ENCODE measurements around the gene VAMP4.

The VAMP4 gene

DNA sequence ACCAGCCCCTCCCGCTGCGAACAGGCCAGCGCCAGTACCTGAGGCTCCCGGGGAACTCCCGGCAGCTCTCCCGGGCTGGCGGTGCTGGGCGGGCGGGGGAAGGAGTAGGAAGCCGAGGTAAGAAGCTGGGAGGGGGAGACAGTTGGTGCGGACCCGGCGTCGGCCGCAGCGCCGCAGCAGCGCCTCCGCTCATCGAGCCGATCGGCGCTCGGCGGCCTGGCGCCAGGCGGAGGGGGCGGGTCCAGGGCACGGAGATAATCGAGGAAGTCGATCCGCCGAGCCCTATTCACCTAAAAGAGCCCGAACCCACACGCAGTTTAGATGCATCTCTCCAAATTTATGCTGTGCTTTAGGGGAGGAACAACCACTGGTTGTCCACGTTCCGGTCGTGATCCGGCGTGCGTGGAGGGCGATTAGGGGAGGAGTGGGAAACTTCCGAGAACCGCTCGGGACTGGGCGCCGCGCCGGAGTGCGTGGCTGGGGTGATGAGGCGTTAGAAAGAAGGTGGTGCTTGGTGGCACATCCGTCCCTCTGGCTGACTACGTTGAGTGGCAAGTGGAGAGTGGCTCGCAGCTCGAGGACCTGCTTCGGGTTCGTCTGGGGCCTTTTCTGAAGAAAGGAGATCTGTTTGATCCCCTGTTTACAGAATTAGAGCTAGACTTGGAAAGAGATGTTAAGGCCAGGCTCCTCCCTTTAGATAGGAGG is at the start of gene VAMP4:
VAMP4 (minus strand) TSS at position 194 of the 705 bp plus-strand sequence. CDS start 3,651 bp downstream, outside the sequence.
- DNase-seq (ENCODE audit: low read depth): no peak

DNA sequence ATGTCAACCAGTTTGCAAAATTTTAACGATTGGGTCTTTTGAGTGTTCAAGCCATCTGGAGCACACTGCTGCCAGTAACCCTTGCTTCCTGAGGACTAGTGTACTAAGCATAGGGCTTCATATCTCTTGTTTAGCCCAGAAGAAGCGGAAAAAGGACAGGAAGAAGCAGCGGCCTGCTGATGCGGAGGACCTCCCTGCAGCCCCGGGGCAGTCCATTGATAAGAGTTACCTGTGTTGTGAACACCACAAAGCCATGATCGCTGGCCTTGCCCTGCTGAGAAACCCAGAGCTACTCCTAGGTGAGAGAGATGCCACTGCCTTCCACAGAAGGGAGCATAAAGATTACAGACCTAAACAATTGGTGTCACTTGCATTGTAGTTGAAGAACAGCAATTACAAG is 48.5 kb upstream of the VAMP4 start:
- DNase-seq (ENCODE audit: low read depth): no peak

GRCh38 chr1:171788696-171789095 is 46.8 kb upstream of the VAMP4 start:
- DNase-seq (ENCODE audit: low read depth): peak; percentile 56

DNA sequence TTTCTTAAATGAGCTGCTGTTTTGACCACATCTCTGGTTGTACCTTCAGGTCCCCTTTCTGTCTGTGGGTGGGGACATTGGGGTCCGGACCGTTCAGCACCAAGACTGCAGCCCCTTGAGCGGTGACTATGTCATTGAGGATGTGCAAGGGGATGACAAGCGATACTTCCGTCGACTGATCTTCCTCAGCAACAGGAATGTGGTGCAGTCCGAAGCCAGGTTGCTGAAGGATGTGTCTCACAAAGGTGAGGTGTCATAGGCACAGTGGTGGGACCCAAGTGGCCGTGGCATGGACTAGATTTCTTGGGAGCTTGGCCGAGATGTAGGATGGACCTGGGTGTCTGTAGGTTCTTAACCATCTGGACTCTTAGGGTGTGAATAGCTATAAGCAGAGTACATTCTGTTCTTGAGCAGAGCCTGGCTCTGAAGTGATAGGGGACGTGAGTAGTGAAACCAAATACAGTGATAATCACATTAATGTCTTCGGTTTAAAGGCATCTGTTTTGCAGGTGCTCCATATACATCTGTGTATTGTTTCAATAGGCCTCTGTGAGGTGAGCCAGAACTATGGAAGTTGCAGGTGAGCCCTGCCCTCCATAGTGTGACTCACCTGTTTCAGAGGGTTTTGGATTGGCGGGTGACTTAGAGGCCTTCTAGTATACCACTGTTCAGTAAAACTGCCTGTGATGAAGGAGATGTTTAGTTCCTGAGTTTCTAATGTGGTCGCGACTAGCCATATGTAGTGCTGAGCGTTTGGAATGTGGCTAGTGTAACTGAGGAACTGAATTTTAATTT is 46.0 kb upstream of the VAMP4 start:
- no peak for DNase-seq (ENCODE audit: low read depth)

- DNase-seq (ENCODE audit: low read depth): no peak
These were observed 44.7 kb upstream of the VAMP4 start for GRCh38 chr1:171786534-171786933.

- DNase-seq (ENCODE audit: low read depth): no peak
These were observed 43.9 kb upstream of the VAMP4 start for GRCh38 chr1:171785766-171786165.

- no peak for DNase-seq (ENCODE audit: low read depth)
These were observed 42.9 kb upstream of the VAMP4 start for GRCh38 chr1:171784784-171785183.

GRCh38 chr1:171783816-171784530 is 42.1 kb upstream of the VAMP4 start:
- DNase-seq (ENCODE audit: low read depth): no peak

- peak; percentile 96 for DNase-seq (ENCODE audit: low read depth)
These were observed 39.5 kb upstream of the VAMP4 start, which contains the start of gene METTL13 for GRCh38 chr1:171781176-171781875. METTL13 (plus strand) TSS chr1:171781660; CDS start chr1:171781968, 308 bp downstream.

DNA sequence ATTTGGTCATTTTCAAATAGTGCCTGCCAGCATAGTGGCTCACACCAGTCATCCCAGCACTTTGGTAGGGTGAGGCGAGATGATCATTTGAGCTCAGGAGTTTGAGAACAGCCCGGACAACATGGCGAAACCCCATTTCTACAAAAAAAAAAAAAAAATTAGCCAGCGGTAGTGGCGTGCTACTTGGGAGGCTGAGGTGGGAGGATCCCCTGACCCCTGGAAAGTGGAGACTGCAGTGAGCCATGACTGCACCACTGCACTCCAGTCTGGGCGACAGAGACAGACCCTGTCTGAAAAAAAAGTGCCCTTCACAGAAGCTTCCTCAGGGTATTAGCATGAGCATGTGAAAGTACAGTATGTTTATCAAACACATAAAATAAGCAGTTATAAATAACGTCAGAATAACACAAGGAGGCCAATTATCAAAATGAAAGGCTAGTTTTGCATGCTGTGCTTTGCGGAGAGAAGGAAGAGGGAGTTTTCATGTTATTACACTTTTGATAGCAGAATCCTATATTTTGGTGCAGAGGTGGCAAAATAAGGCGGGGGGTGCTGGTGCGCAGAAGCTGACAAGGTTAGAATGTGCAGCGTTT is 38.8 kb upstream of the VAMP4 start:
- DNase-seq (ENCODE audit: low read depth): no peak

DNA sequence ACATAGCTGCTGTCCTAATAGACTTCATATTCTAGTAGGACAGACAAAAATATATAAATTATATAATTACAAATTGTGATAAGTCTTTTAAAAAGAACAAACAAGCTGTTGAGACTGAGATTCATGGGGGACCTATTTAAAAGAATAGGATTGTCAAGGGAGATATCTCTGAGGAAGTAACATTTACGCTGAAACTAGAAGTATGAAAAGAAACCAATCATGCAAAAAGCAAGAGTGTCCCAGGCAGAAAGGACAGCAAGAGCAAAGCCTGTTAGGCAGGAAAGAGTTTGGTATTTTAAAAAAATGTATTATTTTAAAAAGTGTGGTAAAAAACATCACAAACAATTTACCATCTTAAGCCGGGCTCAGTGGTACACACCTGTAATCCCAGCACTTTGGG is 30.4 kb upstream of the VAMP4 start:
- DNase-seq (ENCODE audit: low read depth): no peak

DNA sequence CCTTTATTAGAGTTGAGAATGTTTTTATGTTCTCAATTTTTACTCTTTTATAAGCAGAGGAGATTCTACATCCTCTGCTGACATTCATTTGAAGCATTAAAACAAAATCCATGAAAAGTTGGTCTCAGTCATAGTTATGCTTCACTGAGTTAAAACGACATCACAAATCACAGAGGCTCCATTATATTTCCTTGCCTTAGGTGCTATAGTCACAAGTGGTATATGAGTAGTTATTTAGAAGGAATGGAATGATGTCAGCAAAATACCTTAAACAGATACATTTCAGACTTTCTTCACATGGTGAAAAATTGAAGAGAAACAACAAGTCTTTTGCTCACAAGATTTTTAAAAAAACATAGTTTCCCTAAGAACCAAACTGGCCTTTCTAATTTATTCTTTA is 27.9 kb upstream of the VAMP4 start:
- no peak for DNase-seq (ENCODE audit: low read depth)

DNA sequence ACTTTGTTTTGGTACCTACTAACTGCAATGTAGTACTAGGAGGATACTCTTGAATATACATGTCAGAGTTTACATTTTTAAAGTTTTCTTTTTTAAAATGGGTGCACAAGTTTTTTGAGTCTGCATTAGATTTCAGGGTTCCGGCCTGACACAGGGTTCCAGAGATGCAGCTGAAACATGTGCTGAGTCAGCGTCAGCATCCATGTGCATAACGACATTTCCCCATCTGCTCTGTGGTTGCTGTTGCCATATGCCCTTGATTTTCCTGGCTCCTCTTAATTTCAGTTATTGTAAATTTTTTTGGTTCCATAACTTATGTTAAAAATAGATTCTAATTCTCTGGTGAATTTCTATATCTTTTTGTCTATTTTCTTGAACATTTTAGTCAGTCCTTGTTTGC is 27.3 kb upstream of the VAMP4 start:
- DNase-seq (ENCODE audit: low read depth): no peak

DNA sequence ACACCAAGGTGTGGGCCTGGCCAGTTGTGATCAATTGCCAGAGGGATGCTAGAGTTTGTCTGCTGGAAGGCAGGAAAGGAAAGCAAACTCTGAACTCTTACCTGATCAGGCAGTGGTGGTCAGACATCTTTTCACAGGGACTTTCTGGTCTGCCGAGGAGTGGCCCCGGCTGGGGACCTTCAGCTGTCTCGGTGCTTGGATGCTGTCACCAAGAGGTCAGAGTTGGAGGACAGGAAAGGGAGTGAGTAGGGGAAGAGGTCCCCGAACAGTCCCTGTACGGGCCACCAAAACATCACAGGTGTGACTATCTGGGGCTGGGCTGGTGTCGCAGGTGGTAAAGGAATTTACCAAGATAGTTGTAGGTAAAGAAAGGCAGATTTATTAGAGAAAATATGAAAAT is 21.9 kb upstream of the VAMP4 start:
- DNase-seq (ENCODE audit: low read depth): no peak

DNA sequence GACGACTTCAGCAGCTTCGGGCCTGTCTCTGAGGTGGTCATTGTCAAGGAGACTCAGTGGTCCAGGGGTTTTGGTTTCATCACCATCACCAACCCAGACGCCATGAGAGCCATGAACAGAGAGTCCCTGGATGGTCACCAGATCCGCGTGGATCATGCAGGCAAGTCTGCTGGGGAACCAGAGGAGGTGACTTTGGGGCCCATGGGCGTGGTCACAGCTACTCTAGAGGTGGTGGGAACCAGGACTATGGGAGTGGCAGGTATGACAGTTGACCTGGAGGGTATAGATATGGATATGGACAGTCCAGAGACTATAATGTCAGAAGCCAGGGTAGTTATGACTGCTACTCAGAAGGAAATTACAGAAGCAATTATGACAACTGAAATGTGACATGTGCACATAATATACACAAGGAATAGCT is 20.3 kb upstream of the VAMP4 start:
- DNase-seq (ENCODE audit: low read depth): no peak

GRCh38 chr1:171758011-171758410 is 16.1 kb upstream of the VAMP4 start:
- DNase-seq (ENCODE audit: low read depth): no peak

- DNase-seq (ENCODE audit: low read depth): no peak
These were observed 15.0 kb upstream of the VAMP4 start for GRCh38 chr1:171756856-171757255.

DNA sequence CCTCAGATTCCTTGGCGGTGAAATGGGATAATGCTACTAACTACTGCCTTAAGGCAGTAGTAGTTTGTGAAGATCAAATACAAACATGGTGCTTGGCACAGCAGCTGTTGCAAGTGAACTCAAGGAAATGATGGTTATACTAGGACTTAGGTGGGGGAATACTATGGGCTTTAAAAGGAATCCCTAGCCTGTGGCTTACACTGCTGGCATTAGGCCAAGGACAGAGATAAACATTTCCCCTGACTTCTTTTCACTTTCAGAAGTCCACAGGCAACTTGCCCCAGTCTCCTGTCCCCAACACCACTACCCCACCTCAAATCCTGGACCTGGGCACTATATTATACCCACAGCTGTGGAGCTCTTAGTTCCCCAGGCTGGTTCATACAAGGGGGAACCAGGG is 13.1 kb upstream of the VAMP4 start:
- DNase-seq (ENCODE audit: low read depth): no peak

- DNase-seq (ENCODE audit: low read depth): no peak
These were observed 12.5 kb upstream of the VAMP4 start for GRCh38 chr1:171754353-171754705.

DNA sequence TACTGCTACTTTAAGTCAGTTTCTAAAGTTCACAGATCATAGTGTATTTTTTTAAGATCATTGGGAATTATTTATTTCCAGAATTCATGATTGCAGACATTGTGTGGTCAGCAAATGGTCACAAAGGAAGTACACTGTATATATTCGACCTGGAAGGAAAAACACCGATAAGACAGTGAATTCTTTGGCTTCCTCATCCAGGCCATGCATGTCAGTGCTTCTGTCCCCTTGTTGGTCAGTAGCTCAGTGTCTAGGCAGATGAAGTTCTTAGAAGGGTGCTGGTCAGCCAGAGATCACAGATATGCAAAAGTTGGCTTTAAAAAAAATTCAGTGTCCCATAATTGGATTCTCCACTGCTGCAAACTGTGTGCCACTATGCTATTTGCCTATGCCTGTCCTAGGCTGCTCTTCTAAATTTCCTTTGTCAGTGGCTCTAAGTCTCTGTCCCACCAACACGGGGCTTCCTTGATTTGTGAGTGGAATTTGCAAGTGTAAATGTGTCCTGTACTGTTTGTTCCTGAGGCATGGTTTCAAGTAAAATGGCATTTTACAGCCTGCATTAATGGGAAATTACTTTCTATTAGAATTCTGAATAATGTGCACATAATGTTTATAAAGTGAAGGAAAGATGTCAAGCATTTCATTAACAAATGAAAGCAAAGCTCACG is 12.0 kb upstream of the VAMP4 start:
- no peak for DNase-seq (ENCODE audit: low read depth)

DNA sequence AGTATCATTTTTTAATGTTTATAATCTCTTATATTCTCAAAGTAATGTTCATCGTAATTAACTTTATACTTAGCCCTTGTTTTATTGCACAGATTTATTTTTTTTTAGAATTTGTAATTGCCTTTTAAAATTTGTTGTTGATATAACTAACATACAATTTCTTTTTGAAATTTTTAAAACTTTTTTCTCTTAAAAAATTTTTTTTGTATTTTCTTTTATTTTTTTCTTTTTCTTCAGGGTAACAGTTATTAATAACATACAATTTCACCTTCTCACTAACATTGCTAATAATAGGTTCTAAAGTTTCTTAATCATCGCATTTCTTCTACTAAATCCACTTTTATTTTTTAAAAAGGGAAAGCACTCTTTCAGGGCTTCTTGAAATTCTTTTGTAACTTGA is 11.3 kb upstream of the VAMP4 start:
- no peak for DNase-seq (ENCODE audit: low read depth)

All from fibroblast of the conjunctiva (primary cell).